ENCODE results near the gene CEMP1.

The CEMP1 gene

GRCh38 chr16:2483939-2484897, 47.0 kb downstream of the CEMP1 start:
- no peak for DNase-seq

GRCh38 chr16:2482708-2483534, 48.3 kb downstream of the CEMP1 start:
- no peak for DNase-seq

GRCh38 chr16:2482249-2482648, 49.0 kb downstream of the CEMP1 start:
- no peak for DNase-seq

- no peak for DNase-seq
Observed at GRCh38 chr16:2481676-2482075, 49.5 kb downstream of the CEMP1 start.

GRCh38 chr16:2480948-2481347, 50.3 kb downstream of the CEMP1 start:
- no peak for DNase-seq

Measured in NK-92 treated with Interleukin-12 subunit alpha and Interleukin-12 subunit beta, amount 100 ng/mL, for 24 hours (cell line).